Measurements from ENCODE around the gene HSPA2. TPM values are rescaled to one million over a fixed set of nuclear protein-coding genes. Genes with fewer than 3 reads are reported as not detected.
"Not testable (repeated sequence)": the region's sequence is repeated elsewhere in the genome, so short reads cannot be mapped to it uniquely, and the experiment has no call there.

HSPA2 gene
- total and polyA plus RNA-seq, 8 donors: 3.3 to 7.2 (median 5.4) TPM

- Histone ChIP-seq H3K4me3 (no peak overlapping the region), H3K27ac (no peak overlapping the region), H3K27me3 (no peaks in the 10 kb centered on the region), H3K9me3 (no peaks in the 10 kb centered on the region), H3K4me1 (peaks cover 0 to 4% (median 0%) of the 10 kb centered on the region in 3 donors), H3K36me3 (no peaks in the 10 kb centered on the region)
- FAIRE-seq (no peak), ATAC-seq (no peak), DNase-seq (no peak)
- WGBS, 2 donors: 39 to 42% methylated on average over 4 of the region's 4 CpGs
- no peak for TF ChIP-seq CTCF (IDR thresholded peaks at IDR 0.05)
- intact Hi-C loops (cut with DNase I): no loop called here
Measured at GRCh38 chr14:64554556-64554955, 14.0 kb downstream of the HSPA2 start.

DNA sequence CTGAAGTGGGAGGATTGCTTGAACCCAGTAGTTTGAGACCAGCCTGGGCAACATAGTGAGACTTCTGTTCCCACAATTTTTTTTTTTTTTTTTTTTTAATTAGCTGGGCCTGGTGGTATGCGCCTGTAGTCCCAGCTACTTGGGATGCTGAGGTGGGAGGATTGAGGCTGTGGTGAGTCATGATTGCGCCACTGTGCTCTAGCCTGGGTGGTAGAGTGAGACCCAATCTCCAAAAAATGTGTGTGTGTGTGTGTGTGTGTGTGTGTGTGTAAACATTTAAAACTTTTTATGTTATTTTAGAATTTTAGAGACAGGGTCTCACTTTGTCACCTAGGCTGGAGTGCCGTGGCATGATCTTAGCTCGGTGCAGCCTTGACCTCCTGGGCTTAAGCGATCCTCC is 16.0 kb downstream of the HSPA2 start:
- 97 to 100% methylated on average over 5 of the region's 5 CpGs for WGBS, 2 donors
- no peak for FAIRE-seq
- no peaks in the 10 kb centered on the region for H3K36me3 ChIP-seq
- H3K27me3 ChIP-seq: no peaks in the 10 kb centered on the region
- H3K27ac ChIP-seq: no peak overlapping the region
- no peak for DNase-seq
- ATAC-seq: no peak
- no peaks in the 10 kb centered on the region for H3K9me3 ChIP-seq
- intact Hi-C loops (cut with DNase I): no loop called here
- no peaks in the 10 kb centered on the region for H3K4me1 ChIP-seq
- no peak overlapping the region for H3K4me3 ChIP-seq
- TF ChIP-seq CTCF (IDR thresholded peaks at IDR 0.05): no peak

DNA sequence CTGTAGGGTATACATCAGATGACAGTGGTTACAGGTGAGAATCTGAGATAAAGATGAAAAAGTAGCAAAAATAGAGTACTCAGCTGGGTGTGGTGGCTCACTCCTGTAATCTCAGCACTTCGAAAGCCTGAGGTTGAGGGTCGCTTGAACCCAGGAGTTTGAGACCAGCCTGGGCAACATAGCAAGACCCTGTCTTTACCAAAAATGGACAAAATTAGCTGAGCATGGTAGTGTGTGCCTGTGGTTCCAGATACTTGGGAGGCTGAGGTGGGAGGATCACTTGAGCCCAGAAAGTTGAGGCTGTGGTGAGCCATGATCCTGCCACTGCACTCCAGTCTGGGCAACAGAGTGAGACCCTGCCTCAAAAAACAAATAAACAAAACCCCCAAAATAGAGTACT is 17.7 kb downstream of the HSPA2 start:
- DNase-seq; FAIRE-seq; intact Hi-C loops (cut with DNase I); H3K27me3 ChIP-seq; H3K4me1 ChIP-seq; H3K36me3 ChIP-seq; H3K27ac ChIP-seq; ATAC-seq; H3K9me3 ChIP-seq; H3K4me3 ChIP-seq: not testable (repeated sequence)
- WGBS, 2 donors: 95 to 96% methylated on average over 2 of the region's 2 CpGs

DNA sequence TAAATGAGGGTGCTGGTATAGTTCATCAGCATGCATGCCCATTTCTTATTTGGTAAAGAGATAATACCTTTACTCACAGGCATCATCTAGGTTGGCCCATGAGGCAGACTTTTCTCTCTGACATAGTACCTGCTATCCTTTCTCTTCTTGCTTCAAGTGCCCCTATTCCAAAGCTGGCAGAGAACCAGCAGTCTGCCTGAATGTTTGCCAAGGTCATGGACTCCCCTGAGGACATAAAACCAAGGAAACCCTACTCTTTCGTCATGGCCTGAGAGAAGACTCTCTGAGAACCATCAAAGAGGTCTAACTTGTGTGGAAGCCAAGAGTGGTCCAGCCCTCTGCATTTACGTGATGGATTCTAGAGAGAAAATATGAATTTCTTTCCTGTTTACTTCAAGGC is 21.1 kb downstream of the HSPA2 start:
- no peak for TF ChIP-seq CTCF (IDR thresholded peaks at IDR 0.05)
- 62 to 63% methylated on average over 2 of the region's 2 CpGs for WGBS, 2 donors
- intact Hi-C loops (cut with DNase I): no loop called here
- FAIRE-seq (no peak), DNase-seq (no peak), ATAC-seq (no peak)
- Histone ChIP-seq H3K9me3 (no peaks in the 10 kb centered on the region), H3K27me3 (no peaks in the 10 kb centered on the region), H3K4me3 (no peak overlapping the region), H3K4me1 (no peaks in the 10 kb centered on the region), H3K36me3 (no peaks in the 10 kb centered on the region), H3K27ac (no peak overlapping the region)

DNA sequence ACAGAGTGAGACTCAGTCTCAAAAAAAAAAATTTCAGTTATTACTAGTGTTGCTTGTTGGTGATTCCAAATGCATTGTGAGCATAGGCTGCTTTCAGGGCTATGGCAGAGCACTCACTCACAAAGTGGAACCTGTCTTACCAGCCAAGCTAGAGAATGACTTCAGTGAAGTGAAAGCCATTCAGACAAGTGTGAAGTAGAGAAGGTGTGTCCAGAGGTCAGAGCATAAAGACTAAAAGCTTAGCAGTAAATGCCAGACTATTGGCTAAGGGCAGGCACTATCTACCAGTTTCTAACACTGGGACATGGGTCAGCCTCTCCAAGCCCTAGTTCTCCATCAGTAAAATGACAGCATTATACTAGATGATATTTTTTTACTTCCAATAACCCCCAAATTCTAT is 21.9 kb downstream of the HSPA2 start:
- H3K4me3 ChIP-seq: no peak overlapping the region
- FAIRE-seq (no peak), DNase-seq (no peak), ATAC-seq (no peak)
- no peaks in the 10 kb centered on the region for H3K4me1 ChIP-seq
- no peaks in the 10 kb centered on the region for H3K9me3 ChIP-seq
- no peaks in the 10 kb centered on the region for H3K36me3 ChIP-seq
- intact Hi-C loops (cut with DNase I): no loop called here
- no peak overlapping the region for H3K27ac ChIP-seq
- no peak for TF ChIP-seq CTCF (IDR thresholded peaks at IDR 0.05)
- no peaks in the 10 kb centered on the region for H3K27me3 ChIP-seq

DNA sequence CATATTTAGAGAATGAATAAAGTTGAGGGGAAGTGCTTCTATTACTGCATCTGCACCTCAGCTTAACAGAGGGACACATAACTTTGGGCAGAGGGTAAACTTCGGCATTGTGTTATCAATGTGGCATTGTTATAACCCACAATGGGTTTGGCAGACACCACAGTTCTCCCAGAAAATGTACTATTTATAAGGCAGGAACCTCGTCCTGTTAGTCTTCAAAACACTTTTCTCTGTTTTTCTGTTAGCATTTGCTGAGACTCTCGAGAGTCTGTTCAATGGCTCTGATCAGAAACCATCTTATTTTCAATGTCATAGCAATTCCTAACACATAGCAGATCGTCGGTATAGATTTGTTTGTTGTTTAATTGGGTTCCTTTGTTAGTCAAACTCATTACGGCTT is 23.2 kb downstream of the HSPA2 start:
- Histone ChIP-seq H3K27me3 (no peaks in the 10 kb centered on the region), H3K4me3 (no peak overlapping the region), H3K4me1 (no peaks in the 10 kb centered on the region), H3K36me3 (no peaks in the 10 kb centered on the region), H3K27ac (no peak overlapping the region), H3K9me3 (no peaks in the 10 kb centered on the region)
- 71 to 72% methylated on average over 6 of the region's 6 CpGs for WGBS, 2 donors
- intact Hi-C loops (cut with DNase I): no loop called here
- no peak for DNase-seq
- TF ChIP-seq CTCF (IDR thresholded peaks at IDR 0.05): no peak
- no peak for ATAC-seq
- FAIRE-seq: no peak
